SU-DHL-6 (cell line): ENCODE measurements around the gene PTPN13.

Source experiments
- H2AFZ ChIP-seq: fragments of 200-600 bp; sonication (generic); 2 replicates; pipeline ENCODE4 v1.6.1; 2014; ENCODE audit warnings: low read depth, mild to moderate bottlenecking, moderate library complexity, mixed read lengths, antibody characterized with exemption, low read length; ENCODE audit not compliant: severe bottlenecking
- H3F3A ChIP-seq: fragments of 200-600 bp; shearing (Covaris generic); 2 replicates; pipeline ENCODE4 v1.6.0; 2016; ENCODE audit warnings: antibody characterized with exemption, mild to moderate bottlenecking; ENCODE audit not compliant: insufficient read depth
- H3K27ac ChIP-seq: fragments of 200-600 bp; sonication (generic); 2 replicates; pipeline ENCODE4 v1.5.1; 2016; ENCODE audit warnings: low read depth, mild to moderate bottlenecking, low read length, moderate library complexity, mixed read lengths
- H3K27me3 ChIP-seq: fragments of 200-600 bp; sonication (generic), shearing (Covaris generic); 2 replicates; pipeline ENCODE4 v1.6.0; 2014; ENCODE audit warnings: mild to moderate bottlenecking, low read length
- H3K36me3 ChIP-seq: fragments of 200-600 bp; sonication (generic); 2 replicates; pipeline ENCODE4 v1.6.1; 2014; ENCODE audit warnings: mild to moderate bottlenecking, low read length, mixed read lengths
- H3K4me2 ChIP-seq: fragments of 300-600, 200-600 bp; shearing (Covaris generic), sonication (generic); 2 replicates; pipeline ENCODE4 v1.6.0; 2014; ENCODE audit warnings: low read length, low read depth, mild to moderate bottlenecking; ENCODE audit not compliant: poor library complexity, severe bottlenecking
- H3K4me3 ChIP-seq: fragments of 200-600 bp; sonication (generic); 2 replicates; pipeline ENCODE4 v1.5.1; 2014; ENCODE audit warnings: antibody characterized with exemption, low read length, mild to moderate bottlenecking, mixed read lengths; ENCODE audit not compliant: insufficient read depth, poor library complexity, severe bottlenecking
- H3K79me2 ChIP-seq: fragments of 200-600 bp; sonication (generic); 2 replicates; pipeline ENCODE4 v1.6.1; 2014; ENCODE audit warnings: mild to moderate bottlenecking, low read length, moderate library complexity; ENCODE audit not compliant: insufficient read depth
- H3K9ac ChIP-seq: fragments of 200-600 bp; sonication (generic); 2 replicates; pipeline ENCODE4 v1.7.0; 2014; ENCODE audit warnings: mild to moderate bottlenecking, low read length
- H3K9me2 ChIP-seq: fragments of 200-600 bp; sonication (generic); replicated peaks from 2 replicates; pipeline ENCODE4 v1.6.1; 2014; ENCODE audit warnings: low read length; ENCODE audit not compliant: insufficient read depth
- H3K9me3 ChIP-seq: fragments of 200-600 bp; sonication (generic); 2 replicates; pipeline ENCODE4 v1.6.1; 2014; ENCODE audit warnings: low read length, mixed read lengths; ENCODE audit not compliant: insufficient read depth
- H4K20me1 ChIP-seq: fragments of 200-600 bp; sonication (generic); 2 replicates; pipeline ENCODE4 v1.6.1; 2014; ENCODE audit warnings: low read depth, mild to moderate bottlenecking, antibody characterized with exemption, low read length, moderate library complexity, mixed read lengths
- CTCF ChIP-seq: fragments of 200-600 bp; sonication (generic); IDR thresholded peaks from one replicate; pipeline ENCODE4 v1.5.1; 2017; ENCODE audit warnings: antibody characterized with exemption, mild to moderate bottlenecking, low read length, moderate library complexity; ENCODE audit not compliant: insufficient read depth, poor library complexity, severe bottlenecking
- EZH2phosphoT487 ChIP-seq: fragments of 200-600 bp; sonication (generic), shearing (Covaris generic); conservative IDR thresholded peaks from 2 replicates; pipeline ENCODE4 v1.6.1; 2018; ENCODE audit warnings: mild to moderate bottlenecking, antibody characterized with exemption, low read length, moderate library complexity, mixed read lengths

PTPN13 gene

DNA sequence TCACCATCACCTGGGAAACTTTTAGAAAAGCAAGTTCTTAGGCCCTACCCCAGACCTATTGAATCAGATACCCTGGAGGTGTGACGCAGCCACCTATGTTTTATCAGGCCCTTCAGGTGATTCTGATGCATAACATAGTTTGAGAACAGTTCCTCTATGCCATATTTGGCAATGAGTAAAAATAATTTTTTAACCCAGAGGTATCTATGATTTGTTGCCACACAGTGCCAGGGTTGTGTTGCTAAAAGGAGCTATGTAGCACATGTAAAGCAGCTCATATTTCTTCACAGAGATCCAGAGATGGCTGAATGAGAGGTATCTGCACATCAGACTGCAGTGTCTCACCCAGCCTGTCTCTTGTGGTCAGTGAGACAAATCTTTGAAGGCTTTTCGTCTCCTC lies 85.3 kb downstream of the PTPN13 start:
- no peak overlapping the region for H3K4me2 ChIP-seq
- H3K9me2 ChIP-seq = no peaks in the 10 kb centered on the region
- H3K27me3 ChIP-seq = no peaks in the 10 kb centered on the region
- no peaks in the 10 kb centered on the region for H3K79me2 ChIP-seq
- H4K20me1 ChIP-seq = no peaks in the 10 kb centered on the region
- no peak overlapping the region for H3K9ac ChIP-seq
- H3F3A ChIP-seq = no peaks in the 10 kb centered on the region
- H3K36me3 ChIP-seq = no peaks in the 10 kb centered on the region
- no peak overlapping the region for H2AFZ ChIP-seq
- H3K9me3 ChIP-seq = no peaks in the 10 kb centered on the region
- TF ChIP-seq EZH2phosphoT487 = no peak
- no peak for TF ChIP-seq CTCF
- H3K4me3 ChIP-seq = no peak overlapping the region
- H3K27ac ChIP-seq = no peak overlapping the region

DNA sequence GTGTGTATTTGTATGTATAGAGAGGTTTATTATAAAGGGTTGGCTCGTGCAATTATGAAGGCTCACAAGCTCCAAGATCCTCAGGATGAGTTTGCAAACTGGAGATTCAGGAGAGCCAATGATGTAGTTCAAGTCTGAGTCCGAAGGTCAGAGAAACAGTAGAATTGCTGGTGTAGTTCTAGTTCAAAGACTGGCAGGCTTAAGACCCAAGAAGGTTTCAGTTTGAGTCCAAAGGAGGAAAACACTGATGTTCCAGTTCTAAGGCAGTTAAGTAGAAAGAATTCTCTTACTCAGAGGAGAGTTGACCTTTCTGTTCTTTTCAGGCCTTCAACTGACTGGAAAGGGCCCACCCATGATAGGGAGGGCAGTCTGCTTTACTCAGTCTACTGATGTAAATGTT lies 89.1 kb downstream of the PTPN13 start:
- no peak overlapping the region for H3K4me3 ChIP-seq
- no peaks in the 10 kb centered on the region for H4K20me1 ChIP-seq
- no peaks in the 10 kb centered on the region for H3K79me2 ChIP-seq
- TF ChIP-seq EZH2phosphoT487 = no peak
- no peak for TF ChIP-seq CTCF
- H3F3A ChIP-seq = no peaks in the 10 kb centered on the region
- no peaks in the 10 kb centered on the region for H3K27me3 ChIP-seq
- no peak overlapping the region for H3K27ac ChIP-seq
- no peaks in the 10 kb centered on the region for H3K9me2 ChIP-seq
- no peaks in the 10 kb centered on the region for H3K9me3 ChIP-seq
- H3K36me3 ChIP-seq = no peaks in the 10 kb centered on the region
- no peak overlapping the region for H3K9ac ChIP-seq
- no peak overlapping the region for H3K4me2 ChIP-seq
- no peak overlapping the region for H2AFZ ChIP-seq

DNA sequence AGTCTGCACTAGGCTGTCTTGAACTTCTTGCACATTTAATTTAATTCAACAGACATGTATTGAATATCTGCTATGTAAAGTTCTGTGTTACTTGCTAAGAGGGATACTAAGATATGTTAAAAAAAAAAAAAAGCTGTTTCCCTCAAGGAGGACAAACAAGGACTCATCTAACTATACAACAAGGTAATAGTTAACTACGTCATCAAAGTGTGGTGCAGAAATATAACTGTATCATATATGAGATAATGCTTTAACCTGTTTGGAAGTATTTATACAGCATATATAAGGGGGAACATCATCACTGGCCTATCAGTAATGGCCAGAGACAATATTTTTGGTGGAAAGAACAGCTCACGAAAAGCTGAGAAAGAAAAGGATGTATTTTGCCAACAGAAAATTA lies 89.9 kb downstream of the PTPN13 start:
- Histone ChIP-seq H2AFZ (no peak overlapping the region), H3K9me3 (no peaks in the 10 kb centered on the region), H4K20me1 (no peaks in the 10 kb centered on the region), H3K79me2 (no peaks in the 10 kb centered on the region), H3K4me2 (no peak overlapping the region), H3K36me3 (no peaks in the 10 kb centered on the region), H3K9me2 (no peaks in the 10 kb centered on the region), H3K4me3 (no peak overlapping the region), H3F3A (no peaks in the 10 kb centered on the region), H3K9ac (no peak overlapping the region), H3K27ac (no peak overlapping the region), H3K27me3 (no peaks in the 10 kb centered on the region)
- no peak for TF ChIP-seq CTCF
- TF ChIP-seq EZH2phosphoT487 = no peak

DNA sequence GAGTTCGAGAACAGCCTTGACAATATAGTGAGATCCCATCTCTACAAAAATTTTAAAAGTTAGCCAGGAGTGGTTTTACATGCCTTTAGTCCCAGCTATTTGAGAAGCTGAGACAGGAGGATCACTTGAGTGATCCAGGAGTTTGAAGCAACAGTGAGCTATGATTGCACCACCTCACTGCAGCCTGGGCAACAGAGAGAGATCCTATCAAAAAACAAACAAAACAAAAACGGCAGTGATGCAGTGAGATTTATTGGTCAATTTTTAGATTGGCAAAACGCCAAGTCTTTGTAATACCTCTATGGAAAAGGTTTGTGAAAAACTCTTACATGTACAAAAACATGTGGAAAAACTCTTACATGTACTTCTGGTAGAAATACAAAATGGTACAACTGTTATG lies 91.3 kb downstream of the PTPN13 start:
- Histone ChIP-seq H4K20me1 (no peaks in the 10 kb centered on the region), H3K9me2 (no peaks in the 10 kb centered on the region), H3K27ac (no peak overlapping the region), H3K9ac (no peak overlapping the region), H3K36me3 (no peaks in the 10 kb centered on the region), H3F3A (no peaks in the 10 kb centered on the region), H2AFZ (no peak overlapping the region), H3K4me3 (no peak overlapping the region), H3K4me2 (no peak overlapping the region), H3K79me2 (no peaks in the 10 kb centered on the region), H3K27me3 (no peaks in the 10 kb centered on the region), H3K9me3 (no peaks in the 10 kb centered on the region)
- TF ChIP-seq CTCF = no peak
- no peak for TF ChIP-seq EZH2phosphoT487
